Smooth muscle cell of the brain vasculature (primary cell): Measurements from ENCODE around the gene PIR.

Source experiments
- DNase-seq: peaks from one replicate; pipeline ENCODE4 v3.0.0-alpha.2; 2012; ENCODE audit warnings: low read depth, low spot score

PIR gene

GRCh38 chrX:15493118-15493962, at the start of gene PIR:
Gene PIR, minus strand, starts transcription at chrX:15493333. Its CDS starts 2,076 bp downstream, at chrX:15491257.
- no peak for DNase-seq

GRCh38 chrX:15530318-15530717, 37.2 kb upstream of the PIR start:
- DNase-seq = no peak

- DNase-seq = no peak
Observed at GRCh38 chrX:15529165-15529564, 36.0 kb upstream of the PIR start.

- no peak for DNase-seq
Observed at GRCh38 chrX:15525664-15526416, 32.7 kb upstream of the PIR start.

GRCh38 chrX:15524417-15524816, 31.3 kb upstream of the PIR start:
- DNase-seq = no peak

- no peak for DNase-seq
Observed at GRCh38 chrX:15523088-15523487, 30.0 kb upstream of the PIR start.

- no peak for DNase-seq
Observed at GRCh38 chrX:15522464-15522863, 29.3 kb upstream of the PIR start.

- DNase-seq = no peak
Observed at GRCh38 chrX:15515931-15516330, 22.8 kb upstream of the PIR start.

- DNase-seq = no peak
Observed at GRCh38 chrX:15514279-15514678, 21.1 kb upstream of the PIR start.

GRCh38 chrX:15512401-15512965, 19.4 kb upstream of the PIR start:
- DNase-seq = no peak

GRCh38 chrX:15511563-15511962, 18.4 kb upstream of the PIR start:
- no peak for DNase-seq

GRCh38 chrX:15509845-15510244, 16.7 kb upstream of the PIR start:
- no peak for DNase-seq

GRCh38 chrX:15507005-15507404, 13.9 kb upstream of the PIR start:
- DNase-seq = no peak

GRCh38 chrX:15505101-15505500, 12.0 kb upstream of the PIR start:
- no peak for DNase-seq

GRCh38 chrX:15504661-15505060, 11.5 kb upstream of the PIR start:
- no peak for DNase-seq

GRCh38 chrX:15501506-15501905, 8.4 kb upstream of the PIR start:
- no peak for DNase-seq

- DNase-seq = no peak
Observed at GRCh38 chrX:15500497-15500966, 7.4 kb upstream of the PIR start, which contains the start of gene BMX. Gene BMX, plus strand, starts transcription at chrX:15500807. Its CDS starts 7,547 bp downstream, at chrX:15508354.

GRCh38 chrX:15499976-15500375, 6.8 kb upstream of the PIR start:
- DNase-seq = no peak

- no peak for DNase-seq
Observed at GRCh38 chrX:15498741-15499140, 5.6 kb upstream of the PIR start.

- no peak for DNase-seq
Observed at GRCh38 chrX:15497865-15498264, 4.7 kb upstream of the PIR start.

GRCh38 chrX:15496824-15497223, 3.7 kb upstream of the PIR start:
- DNase-seq = no peak

- DNase-seq = no peak
Observed at GRCh38 chrX:15495801-15496200, 2.7 kb upstream of the PIR start.
